ENCODE measurements around the gene NOP16.

Gene NOP16

DNA sequence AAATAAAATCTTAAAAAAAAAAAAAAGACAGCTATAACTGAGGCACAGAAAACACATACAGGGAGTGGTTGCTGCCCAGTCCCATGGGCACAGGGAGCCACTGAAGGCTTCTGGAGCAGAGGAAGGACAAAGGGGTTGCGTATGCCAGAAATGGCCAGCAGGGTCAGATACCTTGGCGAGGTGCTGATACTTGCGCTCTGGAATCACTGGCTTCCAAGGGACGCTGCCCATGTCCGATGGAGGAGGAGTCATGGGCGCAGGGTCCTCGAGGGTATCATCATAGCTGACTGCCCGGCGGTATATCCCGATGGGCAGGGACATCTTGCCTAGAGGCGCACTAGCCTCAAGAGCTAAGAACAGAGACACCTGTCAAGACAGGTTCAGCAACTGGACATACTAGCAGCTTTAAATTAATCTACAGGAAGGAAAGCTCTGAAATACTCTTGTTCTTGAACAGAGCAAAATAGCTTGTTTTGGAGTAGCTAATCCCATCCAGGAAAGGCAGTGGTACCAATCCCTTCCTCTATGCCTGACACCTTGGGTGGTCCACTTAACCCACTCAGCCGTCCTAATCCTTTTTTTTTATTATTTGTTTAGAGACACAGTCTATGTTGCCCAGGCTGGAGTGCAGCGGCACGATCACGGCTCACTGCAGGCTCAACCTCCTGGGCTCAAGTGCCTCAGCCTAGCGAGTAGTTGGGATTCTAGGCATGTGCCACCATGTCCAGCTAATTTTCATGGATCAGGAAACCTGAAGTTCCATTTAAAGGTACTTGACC is 32.8 kb downstream of the NOP16 start:
- DNase-seq = no peak

DNA sequence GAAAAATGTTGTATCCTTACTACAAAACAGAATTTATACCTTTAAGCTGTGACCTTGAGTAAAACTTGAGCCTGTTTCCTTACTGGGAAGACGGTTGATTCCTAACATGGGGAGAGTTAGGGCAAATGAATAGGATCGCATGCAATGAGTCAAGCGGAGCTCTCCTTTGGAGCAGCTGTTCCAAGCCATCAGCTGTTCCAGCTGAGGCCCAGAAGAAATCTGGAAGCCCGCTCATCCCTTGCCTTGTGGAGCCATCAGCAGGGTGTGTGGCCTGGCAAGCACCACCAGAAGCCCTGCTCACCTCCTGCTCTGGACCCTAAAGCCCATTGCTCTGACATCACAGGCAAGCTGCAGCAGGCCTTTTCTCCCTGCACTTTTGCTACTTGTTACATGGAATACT is 34.9 kb downstream of the NOP16 start:
- DNase-seq = no peak

DNA sequence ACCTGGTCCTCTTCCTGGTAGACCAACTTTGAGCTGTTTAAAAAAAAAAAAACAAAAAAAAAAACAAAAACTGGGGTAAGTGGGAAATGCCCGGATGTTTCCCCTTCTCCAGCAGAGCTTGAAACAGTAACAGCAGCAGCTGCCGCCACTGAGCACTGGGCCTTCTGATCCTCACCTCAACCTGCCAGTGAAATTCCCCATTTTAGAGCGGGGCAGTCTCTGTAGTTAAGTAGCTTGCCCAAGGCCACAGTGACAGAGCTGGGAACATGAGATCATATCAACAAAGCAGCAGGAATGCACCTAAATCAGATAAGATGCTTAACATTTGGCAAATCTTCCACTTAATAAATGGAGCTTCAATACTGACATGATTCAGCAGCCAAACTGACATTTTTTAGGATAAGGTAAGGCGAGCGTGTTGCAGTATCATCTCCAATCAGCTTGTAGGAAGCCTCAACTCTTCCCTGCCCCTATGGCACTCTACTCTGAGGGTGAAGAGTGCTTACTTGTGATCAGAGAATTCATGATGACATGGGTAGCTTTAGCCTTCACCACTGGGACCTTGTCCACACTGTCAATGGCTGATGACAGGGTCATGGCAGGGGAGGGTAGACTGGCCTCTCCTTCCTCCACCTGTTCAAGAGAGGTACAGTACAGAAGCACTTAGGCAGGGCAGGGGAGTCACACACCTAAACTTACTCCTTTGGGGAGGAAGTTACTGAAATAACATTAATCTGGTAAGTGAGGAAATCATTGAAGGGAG is 36.1 kb downstream of the NOP16 start:
- DNase-seq = no peak

DNA sequence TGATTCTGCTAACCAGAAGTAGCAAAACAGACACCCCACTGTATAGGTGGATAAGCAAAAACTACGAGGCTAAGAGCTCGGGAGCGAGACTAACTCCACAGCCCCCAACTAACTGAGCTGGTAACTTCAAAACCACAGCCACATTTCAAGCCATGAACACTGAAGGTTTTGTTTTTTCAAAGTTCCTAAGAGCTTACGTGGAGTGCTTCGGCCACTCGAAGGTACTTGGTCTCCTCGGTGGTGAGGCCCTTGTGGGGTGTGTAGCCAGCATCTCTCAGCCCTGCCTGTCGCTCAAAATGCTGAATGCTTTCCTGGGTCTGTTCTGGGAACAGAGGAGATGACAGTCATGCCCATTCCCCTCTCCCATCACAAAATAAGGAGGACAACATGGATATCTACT is 38.0 kb downstream of the NOP16 start:
- DNase-seq = no peak

DNA sequence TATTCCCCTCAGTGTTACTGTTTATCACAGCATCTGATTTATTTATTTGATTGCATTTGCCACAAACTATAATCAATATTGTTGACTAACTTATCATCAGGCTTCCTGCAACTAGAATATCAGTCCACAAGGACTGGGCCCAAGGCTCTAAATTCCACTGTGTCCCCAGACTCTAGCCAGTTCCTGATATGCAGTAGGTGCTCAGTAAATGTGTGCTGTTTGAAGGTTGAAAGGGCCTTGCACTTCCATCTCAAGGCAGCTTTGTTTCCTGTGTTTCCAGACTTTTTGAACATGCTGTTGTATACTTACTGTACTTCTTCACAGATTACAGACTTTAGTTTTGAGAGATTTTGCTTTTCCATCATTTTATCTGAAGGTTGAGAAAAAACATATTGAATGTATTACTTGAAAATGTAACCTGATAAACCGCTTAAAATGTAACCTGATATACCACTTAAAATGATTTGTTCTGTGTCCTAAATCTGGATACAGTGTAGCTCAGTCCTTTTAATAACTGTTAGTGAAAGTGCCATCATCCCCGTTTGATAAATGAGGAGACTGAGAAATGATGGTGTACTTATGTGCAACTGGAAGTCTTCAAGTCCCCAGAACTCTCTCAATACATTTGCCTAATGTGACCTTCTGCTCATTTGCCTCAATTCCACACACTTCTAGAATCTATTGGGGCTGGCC is 45.5 kb downstream of the NOP16 start:
- no peak for DNase-seq

DNA sequence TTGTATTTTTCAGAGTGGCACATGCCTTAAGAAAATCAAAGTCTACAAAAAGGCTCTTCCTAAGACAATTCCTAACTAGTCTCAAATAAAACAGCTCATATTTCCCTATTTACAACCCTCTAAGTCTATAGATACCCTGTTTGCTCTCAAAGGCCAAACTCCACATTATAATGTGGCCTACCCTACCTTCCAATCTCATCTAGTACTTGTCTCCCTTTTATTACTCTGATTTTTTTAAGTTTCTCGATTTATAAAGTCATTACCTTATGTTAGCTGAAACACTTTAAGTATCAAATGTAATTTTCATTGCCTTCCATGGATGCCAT is 46.3 kb downstream of the NOP16 start:
- no peak for DNase-seq

DNA sequence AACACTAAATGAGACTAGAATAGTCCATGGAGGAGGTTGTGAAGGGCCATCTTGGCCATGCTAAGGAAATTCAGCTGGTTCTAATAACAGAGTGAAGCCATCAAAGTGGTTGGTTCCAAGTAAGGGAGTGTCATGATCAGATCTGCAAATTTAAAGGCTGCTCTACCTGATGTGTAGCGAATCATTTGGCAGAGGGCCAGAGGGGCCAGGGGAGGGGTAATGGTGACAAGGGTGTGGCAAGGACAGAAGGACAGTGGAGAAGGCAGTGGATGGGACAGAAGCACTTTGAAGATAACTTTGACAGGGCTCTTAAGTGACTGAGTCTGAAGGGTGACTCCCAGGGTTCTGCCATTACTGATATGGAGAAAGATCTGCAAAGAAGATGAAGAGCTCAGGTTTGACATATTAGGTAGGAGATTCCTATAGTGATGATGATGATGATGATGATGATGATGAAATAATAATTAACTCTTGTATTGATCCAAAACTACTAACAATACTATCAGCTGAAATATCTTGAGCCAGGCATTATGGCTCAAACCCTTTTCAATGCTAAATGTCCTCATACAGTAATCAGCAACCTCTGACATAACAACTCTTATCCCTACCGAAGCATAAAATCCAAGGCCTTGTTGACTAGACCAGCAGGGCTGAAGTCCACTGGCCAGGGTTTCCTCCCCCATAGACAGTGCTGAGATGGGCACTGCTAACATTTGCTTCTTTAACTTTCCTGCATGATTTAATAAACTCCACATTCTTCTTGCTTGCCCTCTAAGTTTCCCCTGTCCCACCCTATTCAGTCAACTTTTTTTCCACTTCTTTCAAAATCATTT is 46.9 kb downstream of the NOP16 start:
- DNase-seq = no peak

DNA sequence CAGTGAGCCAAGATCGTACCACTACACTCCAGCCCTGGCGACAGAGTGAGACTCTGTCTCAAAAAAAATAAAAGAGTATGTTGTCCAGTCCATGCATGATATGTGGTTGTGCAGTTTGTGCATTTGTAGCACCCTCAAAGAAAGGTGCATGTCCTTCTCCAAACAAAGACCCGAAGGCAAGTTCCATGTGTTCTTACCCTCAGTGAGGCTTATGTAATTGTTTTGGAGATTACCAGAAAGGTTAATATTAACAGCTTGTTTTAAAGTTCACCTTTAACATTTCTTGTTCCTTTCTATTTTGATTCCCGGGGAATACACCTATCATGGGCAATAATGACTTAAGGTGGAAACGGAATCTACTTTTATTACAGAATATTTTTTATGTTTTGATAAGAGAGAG is 49.1 kb downstream of the NOP16 start:
- DNase-seq = no peak

DNA sequence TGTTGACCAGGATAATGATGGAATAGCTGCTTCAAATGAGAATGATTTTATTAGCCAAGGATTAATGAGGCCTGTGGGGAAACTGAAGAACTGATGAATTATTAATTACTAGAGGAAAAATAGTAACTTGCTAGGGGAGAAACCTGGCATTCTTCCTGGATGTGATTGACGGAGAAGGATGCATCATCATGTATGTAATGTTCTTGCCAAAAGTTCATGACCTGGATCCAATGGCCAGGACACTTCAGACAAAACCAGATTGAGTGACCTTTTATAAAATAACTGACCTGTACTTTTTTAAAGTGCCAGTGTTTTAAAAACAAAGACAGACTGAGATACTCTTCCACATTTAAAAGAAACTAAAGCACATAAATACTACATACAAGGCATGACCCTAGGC is 50.5 kb downstream of the NOP16 start:
- no peak for DNase-seq

DNA sequence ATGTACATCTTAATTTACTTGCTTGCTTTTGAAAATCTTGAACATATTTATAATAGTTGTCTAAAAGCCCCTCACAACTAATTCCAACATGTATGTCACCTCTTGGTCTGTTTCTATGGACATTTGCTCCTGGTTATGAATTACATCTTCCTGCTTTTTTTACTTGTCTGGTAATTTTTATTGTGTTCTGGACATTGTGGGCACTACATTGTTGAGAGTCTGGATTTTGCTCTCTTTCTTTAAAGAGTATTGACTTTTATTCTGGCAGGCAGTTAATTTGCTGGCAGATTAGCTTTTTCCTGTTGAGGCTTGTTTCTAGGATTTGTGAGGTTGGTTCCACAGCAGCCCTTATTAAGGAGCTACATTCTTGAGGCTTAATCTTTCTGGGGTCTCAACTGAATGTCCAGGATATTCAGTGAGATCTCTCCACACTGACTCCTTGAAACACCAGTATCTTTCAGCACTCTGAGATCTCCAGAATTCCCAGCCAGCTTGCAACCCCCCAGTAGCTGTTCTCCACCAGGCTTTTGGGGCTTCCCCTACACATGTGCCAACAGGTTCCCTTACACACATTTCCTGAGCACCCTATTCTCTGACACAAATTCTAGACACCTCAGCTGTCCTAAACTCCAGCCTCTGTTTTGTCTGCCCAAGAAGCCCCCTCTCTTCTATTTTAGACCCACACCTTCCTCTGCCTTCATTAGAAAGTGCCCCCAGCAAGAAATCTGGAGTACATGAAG is 54.2 kb downstream of the NOP16 start:
- no peak for DNase-seq
